ENCODE measurements around the gene HSPA12A. TPM values are rescaled to one million over a fixed set of nuclear protein-coding genes. Genes with fewer than 3 reads are reported as not detected.

The HSPA12A gene
- total RNA-seq, 1 donor from 2014 or later: 20.8 TPM

DNA sequence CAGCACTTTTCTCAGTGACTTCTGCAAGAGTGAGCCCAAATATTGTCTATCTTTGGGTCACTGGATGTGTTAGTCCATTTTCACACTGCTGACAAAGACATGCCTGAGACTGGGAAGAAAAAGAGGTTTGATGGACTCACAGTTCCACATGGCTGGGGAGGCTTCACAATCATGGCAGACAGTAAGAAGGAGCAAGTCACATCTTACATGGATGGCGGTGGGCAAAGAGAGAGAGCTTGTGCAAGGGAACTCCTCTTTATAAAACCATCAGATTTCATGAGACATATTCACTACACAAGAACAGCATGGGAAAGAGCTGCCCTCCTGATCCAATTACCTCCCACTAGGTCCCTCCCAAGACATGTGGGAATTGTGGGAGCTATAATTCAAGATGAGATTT, 6.1 kb upstream of the HSPA12A start:
- ATAC-seq (no peak), DNase-seq (ENCODE audit: missing footprints) (no peak)
- intact Hi-C loops (cut with DNase I): no loop called here

- no peak for ATAC-seq
- no peak for DNase-seq (ENCODE audit: missing footprints)
- intact Hi-C loops (cut with DNase I): no loop called here
Observed at GRCh38 chr10:116748041-116748440, 5.7 kb upstream of the HSPA12A start.

DNA sequence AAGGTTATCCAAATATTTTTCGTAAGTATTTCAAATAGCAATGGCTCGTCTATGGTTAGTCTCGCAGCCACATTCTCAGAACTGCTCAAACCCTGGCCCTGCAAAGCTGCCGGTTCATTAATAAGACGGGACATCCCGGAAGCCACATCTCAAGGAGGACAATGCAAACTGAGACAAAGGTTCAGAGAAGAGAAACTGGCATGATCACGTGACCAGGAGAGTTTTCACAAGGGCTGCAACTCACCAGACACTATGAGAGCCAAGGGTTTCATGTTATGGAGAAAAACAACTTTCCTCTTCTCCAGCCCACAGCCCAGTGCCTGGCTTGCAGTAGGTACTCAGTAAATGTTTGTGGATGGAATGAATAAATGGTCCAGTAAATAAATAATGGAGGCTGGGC, 5.0 kb upstream of the HSPA12A start:
- DNase-seq (ENCODE audit: missing footprints) (no peak), ATAC-seq (no peak)
- intact Hi-C loops (cut with DNase I): no loop called here

- intact Hi-C loops (cut with DNase I): no loop called here
- ATAC-seq: no peak
Observed at GRCh38 chr10:116744885-116745284, 2.5 kb upstream of the HSPA12A start.

DNA sequence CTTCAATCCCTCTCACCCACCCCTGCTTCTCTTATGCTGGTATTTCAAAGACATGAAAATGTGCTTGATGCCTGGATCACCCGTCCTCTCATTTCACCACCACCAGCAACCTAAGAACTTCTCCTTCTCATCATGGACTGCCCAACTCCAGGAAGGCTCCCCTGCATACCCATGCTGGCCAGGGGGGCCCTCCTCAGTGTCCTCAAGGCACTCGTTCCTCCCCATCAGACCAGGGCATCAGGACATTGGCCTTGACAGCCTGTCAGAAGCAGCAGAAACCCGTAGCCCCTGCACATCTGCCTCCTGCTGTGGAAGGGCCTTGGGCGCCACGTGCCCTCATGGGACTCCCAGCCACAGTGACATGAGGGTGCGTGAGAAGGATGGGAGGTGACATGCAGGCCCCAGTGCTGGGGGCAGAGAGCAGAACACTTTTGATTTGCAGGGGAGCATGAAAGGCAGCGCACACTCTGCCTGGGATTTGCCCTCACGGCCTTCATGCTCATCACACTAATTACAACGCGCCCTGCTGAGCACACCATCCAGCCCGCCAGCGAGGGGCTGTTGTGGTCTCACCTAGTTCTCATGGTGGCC, 1.9 kb upstream of the HSPA12A start:
- no peak for ATAC-seq
- no peak for DNase-seq (ENCODE audit: missing footprints)
- intact Hi-C loops (cut with DNase I): no loop called here

More at GRCh38 chr10:116744885-116745284, 2.5 kb upstream of the HSPA12A start:
- no peak for DNase-seq (ENCODE audit: missing footprints)

DNA sequence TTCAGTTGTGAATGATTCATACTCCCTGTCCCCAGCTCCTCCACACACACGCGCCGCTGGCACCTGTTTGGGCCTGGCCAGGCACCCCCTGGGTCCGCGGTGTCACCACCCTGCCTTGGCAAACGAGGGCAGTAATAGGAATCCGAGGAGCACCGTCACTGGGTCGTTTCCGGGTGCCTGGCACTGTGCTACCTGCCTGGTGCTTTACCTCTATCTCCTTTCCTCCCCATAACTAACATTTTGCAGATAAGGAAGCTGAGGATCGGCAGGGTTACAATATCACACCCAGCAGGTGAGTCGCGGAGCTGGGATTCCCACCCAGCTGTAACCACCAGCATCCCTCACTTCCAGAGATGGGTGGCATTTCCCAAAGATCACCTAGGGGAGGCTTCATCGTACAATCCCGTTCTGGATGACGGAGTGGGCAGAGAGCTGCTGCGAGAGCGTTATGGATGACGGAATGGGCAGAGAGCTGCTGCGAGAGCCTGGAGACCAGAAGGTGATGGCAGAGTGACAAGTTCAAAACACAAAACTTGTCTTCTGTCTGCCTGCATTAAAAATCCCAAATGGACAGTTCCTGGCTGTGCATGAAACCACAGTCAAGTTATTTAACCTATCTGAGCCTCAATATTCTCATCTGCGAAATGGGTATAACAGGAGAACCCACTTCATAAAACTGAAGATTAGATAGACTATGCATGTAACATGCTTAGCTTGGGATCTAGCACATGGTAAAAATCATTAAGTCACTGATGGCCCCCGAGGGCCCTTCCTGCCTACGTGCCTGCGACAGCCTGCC, 1.1 kb upstream of the HSPA12A start:
- DNase-seq (ENCODE audit: missing footprints) (no peak), ATAC-seq (no peak)
- intact Hi-C loops (cut with DNase I): loop anchor here (2.0 kb wide), 2 partner anchors 13 to 61 kb away; no protein-coding TSS in a partner anchor

DNA sequence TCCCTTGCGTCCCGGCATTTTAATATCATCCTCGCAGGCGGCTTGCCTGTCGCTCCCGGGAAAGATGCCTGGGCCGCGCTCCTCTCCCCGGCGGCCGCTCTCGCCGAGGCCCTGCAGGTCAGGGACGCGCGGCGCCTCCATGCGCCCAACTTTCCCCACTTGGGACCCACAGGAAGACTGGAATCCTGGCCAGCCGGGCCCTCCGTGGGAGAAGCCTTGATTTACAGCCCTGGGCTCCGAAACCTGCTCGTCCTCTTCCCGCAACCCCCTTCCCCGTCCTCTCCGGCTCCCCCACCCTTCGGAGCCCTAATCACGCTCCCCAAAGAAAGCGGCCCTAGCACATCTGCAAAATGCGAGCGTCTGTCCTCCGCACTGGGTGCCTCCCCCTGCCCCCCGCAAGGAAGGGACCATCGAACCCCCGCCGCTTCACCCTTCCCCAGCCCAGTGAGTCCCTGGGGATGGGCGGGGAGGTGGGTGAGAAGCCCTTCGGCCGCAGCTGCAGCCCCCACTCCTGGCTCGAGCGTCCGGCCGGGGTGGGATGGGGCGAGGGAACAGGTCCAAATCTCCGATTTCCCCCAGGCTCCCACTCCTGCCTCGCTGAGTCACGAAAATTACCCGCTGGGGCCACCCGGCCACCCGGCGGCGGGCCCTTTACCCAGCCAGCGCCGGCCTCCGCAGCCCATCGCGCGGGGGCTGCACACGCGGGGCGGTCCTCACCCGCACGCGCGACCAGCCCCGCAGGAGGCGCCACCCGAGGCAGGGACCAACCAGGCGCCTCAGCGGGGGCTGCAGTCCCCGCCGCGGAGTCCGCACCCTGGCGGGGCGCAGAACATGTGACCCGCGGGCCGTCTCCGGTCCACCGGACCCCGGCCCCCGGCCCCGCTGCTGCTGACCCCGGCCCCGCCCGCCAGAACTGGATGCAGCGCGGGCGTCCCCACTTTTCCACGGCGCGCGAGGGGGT, 695 bp downstream of the HSPA12A start:
- ATAC-seq (peak; percentile 12), DNase-seq (ENCODE audit: missing footprints) (no peak)
- intact Hi-C loops (cut with DNase I): loop anchor here (2.0 kb wide), 2 partner anchors 15 to 59 kb away; no protein-coding TSS in a partner anchor

DNA sequence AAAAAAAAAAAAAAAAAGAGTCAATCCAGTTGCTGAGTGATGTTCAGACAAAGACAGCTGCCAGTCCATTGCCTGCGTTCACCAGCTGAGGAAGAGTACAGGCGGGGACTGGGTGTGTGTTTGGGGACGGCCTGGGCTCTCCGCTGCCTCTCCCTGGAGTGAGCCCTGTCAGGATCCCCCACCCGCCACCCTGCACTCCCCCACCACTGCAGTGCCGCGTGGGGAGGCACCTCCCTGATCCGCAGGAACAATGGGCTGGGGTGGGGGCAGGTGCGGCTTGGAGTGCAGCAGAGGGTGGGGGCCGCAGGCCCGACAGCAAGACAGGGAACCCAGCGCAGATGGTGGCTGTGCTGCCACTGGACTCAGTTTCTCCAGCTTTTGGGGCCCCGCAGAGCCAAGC, 1.4 kb downstream of the HSPA12A start:
- intact Hi-C loops (cut with DNase I): no loop called here
- ATAC-seq (no peak), DNase-seq (ENCODE audit: missing footprints) (no peak)

GRCh38 chr10:116738339-116738738, 4.0 kb downstream of the HSPA12A start:
- intact Hi-C loops (cut with DNase I): loop anchor here (5.0 kb wide), 1 partner anchor 46 kb away; no protein-coding TSS in a partner anchor
- DNase-seq (ENCODE audit: missing footprints): no peak
- ATAC-seq: no peak

GRCh38 chr10:116737627-116738327, 4.6 kb downstream of the HSPA12A start:
- ATAC-seq: no peak
- DNase-seq (ENCODE audit: missing footprints): no peak
- intact Hi-C loops (cut with DNase I): loop anchor here (5.0 kb wide), 1 partner anchor 45 kb away; no protein-coding TSS in a partner anchor

GRCh38 chr10:116733566-116733965, 8.8 kb downstream of the HSPA12A start:
- intact Hi-C loops (cut with DNase I): no loop called here
- no peak for ATAC-seq
- DNase-seq (ENCODE audit: missing footprints): no peak

GRCh38 chr10:116732573-116732972, 9.8 kb downstream of the HSPA12A start:
- ATAC-seq: no peak
- no peak for DNase-seq (ENCODE audit: missing footprints)
- intact Hi-C loops (cut with DNase I): no loop called here

DNA sequence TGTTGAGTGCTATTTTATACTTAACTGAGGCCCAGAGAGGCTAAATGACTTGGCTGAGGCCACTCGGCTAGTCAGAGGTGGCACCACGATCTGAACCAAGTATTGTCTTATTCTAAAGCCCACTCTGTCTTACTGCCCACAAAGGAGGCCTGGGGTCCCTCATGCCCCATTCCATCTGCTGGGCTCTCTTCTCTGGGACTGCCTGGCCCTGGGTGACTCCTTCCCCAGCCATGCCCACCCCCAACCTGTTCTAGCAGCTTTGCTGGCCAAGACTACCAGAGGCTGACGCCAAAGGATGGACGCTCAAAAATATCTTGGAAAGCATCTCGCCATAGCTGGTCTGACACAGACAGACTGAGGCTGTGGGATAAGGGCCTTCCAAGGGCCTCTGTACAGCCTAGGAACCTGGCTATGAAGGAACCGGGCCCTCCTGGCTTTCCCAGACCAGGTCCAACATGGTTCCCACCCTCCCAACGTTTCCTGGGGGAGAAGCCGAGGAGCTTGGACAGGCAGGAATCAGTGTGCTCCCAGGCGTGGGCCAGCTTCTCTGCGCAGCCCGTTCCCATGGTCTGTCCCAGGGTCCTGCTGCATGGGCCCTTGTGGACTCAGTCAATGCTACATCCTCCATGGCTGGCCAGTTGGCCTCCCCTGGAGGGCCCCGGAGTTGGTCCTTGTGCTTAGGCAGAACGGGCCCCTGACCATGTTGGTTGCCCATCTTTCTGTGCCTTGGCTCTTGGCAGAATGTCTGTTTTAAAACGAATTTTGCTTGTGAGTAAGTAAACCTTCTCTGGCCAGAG, 11.7 kb downstream of the HSPA12A start:
- intact Hi-C loops (cut with DNase I): no loop called here
- no peak for ATAC-seq
- DNase-seq (ENCODE audit: missing footprints): no peak

DNA sequence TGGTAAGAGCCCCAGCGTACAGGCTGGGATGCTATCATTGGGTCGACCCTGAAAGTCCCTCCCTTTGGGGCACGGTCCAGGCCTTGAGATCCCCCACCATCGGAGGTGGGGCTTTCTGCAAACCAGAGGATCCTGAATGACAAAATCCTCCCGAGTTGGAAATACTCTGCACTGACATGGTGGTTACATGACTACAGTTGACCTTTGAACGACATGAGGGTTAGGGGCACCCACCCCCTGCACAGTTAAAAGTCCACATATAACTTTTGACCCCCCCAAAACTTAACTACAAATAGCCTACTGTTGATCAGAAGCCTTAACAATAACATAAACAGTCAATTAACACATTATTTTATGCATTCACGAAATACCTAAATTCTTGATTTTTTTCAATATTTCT, 13.1 kb downstream of the HSPA12A start:
- intact Hi-C loops (cut with DNase I): no loop called here
- ATAC-seq (no peak), DNase-seq (ENCODE audit: missing footprints) (no peak)

DNA sequence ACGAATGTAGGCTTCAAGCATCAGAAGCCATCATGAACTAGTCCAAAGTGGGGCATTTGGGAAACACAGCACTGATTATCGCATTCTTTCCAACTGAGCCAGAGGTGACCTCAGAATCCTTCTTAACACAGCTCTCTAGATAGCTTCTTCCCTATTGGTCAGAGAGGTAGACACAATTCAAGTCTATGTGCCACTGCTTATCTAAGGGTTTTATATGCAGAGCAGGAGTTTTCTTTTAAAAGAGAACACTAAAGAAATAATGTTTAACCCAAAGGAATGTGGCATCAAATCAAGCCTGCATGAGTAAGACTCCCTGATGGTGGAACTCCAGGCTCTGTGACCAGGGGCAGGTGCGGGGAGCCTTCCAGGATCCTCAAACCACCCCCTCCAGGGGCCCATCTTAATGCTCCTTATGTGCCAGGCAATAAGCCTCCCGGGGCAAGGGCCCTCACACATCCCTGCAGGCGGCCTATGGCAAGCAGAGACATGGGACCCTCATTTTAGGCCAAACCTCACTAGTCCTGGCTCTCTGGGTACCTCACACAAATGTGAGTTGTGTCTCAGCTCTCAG, 13.8 kb downstream of the HSPA12A start:
- DNase-seq (ENCODE audit: missing footprints) (no peak), ATAC-seq (no peak)
- intact Hi-C loops (cut with DNase I): no loop called here

DNA sequence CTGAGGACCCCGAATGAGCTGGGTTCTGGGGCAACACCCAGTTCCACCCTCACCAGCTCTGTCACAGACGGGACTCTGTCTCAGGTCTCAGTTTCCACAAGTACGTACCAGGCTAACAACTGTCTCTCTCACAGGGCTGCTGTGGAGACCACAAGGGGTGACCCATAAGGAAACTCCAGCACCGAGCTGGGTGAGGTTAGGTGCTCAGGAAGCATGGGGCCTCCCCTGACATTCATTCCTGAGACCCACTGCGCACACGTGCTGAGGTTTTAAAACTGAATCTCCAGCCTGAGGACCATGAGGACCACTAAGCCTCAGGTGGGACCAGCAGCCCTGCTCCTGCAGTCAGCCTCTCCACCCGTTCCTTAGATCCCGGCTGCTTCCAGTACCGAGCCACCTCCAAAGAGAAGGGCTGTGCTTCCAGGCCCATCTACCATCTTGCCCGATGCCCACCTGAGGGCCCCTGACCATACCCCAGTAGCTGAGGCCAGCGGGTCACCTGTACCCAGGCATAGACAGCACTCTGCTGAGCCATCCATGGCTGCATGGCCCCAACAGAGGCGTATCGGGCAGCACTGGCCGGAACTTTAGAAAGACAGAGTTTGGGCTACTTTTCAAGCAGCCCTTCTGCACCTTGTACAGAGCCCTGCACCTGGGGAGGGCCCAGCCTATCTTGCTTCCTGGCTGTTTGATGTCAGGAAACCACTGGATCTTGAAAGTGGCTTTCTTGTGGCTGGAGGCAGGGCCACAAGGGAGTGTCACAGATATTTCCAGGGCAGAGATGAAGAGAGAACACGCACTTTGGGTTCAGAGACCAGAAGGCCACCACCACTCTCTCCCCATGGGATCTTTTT, 18.7 kb downstream of the HSPA12A start:
- intact Hi-C loops (cut with DNase I): no loop called here
- DNase-seq (ENCODE audit: missing footprints) (no peak), ATAC-seq (no peak)

Data from Right ventricle myocardium inferior (tissue), 1 donor.